Lower leg skin (tissue), 4 donors: ENCODE data around the gene PRKCH. TPM values are rescaled to one million over a fixed set of nuclear protein-coding genes. Genes with fewer than 3 reads are reported as not detected.

Experiments used
- DNase-seq, 2 donors: peaks; one replicate each; pipeline ENCODE4 v3.0.0-alpha.2; 2019; ENCODE audit warnings: low spot score in 2 of 2
- H3K4me3 ChIP-seq: fragments of 200-600 bp; sonication (generic); 2 replicates; pipeline ENCODE4 v1.5.1; 2017; ENCODE audit warnings: mild to moderate bottlenecking, low read depth; ENCODE audit not compliant: poor library complexity, severe bottlenecking
- POLR2A ChIP-seq, 2 donors: fragments of 450-650 bp; IDR thresholded peaks; one replicate each; pipeline ENCODE4 v1.6.1; 2016 to 2017; ENCODE audit warnings: antibody characterized with exemption in 2 of 2, mild to moderate bottlenecking in 1 of 2, moderate library complexity in 1 of 2
- WGBS, 2 donors: methylation state at CpG; one replicate each; pipeline ENCODE4 v1.1.5; 2018; 5-methylcytosine and 5-hydroxymethylcytosine counted together
- intact Hi-C: fragments of 100-400 bp; cut with DNase I; formaldehyde crosslinking; loops from one replicate; pipeline ENCODE4 v1.15.0; 2023; ENCODE audit warnings: low total_unique reads
- total RNA-seq, 4 donors: library from RNA; depleted of rRNA; stranded (reverse); fragments of >200 nt; gene quantifications; one replicate each; pipeline ENCODE4 v1.1.0, GENCODE V29; 2016
- TF ChIP-seq, protein P1 (sequence below), 3 donors: fragments of 450-650 bp; IDR thresholded peaks; one replicate each; pipeline ENCODE4 v1.5.1; 2016; ENCODE audit warnings: antibody characterized with exemption in 3 of 3, mild to moderate bottlenecking in 3 of 3, moderate library complexity in 2 of 3

Gene PRKCH
- total RNA-seq, 4 donors from 2014 or later: 57.3 to 103 (median 66.7) TPM

DNA sequence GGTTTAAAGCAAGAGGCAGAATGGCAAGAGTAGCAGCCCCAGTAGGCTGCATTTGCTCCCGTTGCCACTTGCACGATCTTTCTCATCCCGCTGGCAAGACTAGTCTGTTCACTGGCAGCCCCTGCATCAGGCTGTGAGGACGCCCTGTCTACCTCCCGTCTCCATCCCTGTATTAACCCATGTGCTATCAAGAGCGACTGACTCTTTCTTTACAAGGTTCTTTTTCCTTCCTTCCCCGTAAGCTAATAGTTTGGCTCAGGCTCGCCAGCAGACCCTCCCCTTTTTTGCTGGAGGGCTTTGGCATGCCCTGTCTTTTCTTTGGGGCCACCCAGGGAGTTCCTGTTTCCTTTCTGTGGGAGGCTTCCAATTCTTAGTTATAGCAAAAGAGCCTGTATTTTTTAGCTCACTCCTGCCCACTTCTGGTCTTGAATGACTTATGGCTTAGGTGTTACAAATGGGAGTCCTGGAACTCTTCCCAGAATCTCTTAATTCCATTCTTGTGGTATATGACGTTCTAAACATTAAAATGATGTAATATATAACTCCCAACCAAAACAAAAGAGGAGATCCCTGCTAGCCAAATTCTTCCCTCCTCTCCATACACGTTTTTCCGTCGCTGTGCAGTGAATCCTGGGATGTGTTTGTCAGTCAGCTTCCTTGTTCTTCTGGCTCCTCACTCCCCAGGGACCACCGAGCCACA, 149.0 kb downstream of the PRKCH start:
- intact Hi-C loops: loop anchor here (10.0 kb wide), 1 partner anchor 254 kb away; no protein-coding TSS in a partner anchor
- no peak overlapping the region for H3K4me3 ChIP-seq

DNA sequence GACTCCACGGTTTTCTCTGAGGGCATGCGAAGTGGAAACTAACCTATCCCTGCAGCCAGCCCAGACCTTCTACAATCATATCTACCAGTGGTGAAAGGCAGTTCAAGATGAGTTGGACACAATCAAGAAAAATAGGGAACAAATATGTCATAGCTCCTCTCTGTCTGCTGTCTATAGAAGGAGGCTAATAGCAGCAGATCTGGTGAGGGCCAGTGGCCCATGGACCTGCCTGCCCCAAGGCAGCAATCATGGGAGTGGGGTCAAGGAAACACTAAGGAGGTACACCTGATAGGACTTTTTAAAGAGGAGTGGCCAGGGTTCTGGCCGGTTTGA, 149.5 kb downstream of the PRKCH start:
- WGBS, 2 donors: 58 to 67% methylated on average over 3 of the region's 3 CpGs
- intact Hi-C loops: loop anchor here (10.0 kb wide), 1 partner anchor 254 kb away; no protein-coding TSS in a partner anchor
- no peak overlapping the region for H3K4me3 ChIP-seq
- DNase-seq: no peak
- no peak for TF ChIP-seq POLR2A (IDR thresholded peaks at IDR 0.05)
- TF ChIP-seq, protein P1, sequence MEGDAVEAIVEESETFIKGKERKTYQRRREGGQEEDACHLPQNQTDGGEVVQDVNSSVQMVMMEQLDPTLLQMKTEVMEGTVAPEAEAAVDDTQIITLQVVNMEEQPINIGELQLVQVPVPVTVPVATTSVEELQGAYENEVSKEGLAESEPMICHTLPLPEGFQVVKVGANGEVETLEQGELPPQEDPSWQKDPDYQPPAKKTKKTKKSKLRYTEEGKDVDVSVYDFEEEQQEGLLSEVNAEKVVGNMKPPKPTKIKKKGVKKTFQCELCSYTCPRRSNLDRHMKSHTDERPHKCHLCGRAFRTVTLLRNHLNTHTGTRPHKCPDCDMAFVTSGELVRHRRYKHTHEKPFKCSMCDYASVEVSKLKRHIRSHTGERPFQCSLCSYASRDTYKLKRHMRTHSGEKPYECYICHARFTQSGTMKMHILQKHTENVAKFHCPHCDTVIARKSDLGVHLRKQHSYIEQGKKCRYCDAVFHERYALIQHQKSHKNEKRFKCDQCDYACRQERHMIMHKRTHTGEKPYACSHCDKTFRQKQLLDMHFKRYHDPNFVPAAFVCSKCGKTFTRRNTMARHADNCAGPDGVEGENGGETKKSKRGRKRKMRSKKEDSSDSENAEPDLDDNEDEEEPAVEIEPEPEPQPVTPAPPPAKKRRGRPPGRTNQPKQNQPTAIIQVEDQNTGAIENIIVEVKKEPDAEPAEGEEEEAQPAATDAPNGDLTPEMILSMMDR (IDR thresholded peaks at IDR 0.05): no peak

More for the DNA sequence above, 149.0 kb downstream of the PRKCH start:
- DNase-seq: no peak
- TF ChIP-seq, protein P1 (IDR thresholded peaks at IDR 0.05): no peak
- no peak for TF ChIP-seq POLR2A (IDR thresholded peaks at IDR 0.05)
- 15 to 27% methylated on average over 12 to 13 of the region's 13 CpGs for WGBS, 2 donors

DNA sequence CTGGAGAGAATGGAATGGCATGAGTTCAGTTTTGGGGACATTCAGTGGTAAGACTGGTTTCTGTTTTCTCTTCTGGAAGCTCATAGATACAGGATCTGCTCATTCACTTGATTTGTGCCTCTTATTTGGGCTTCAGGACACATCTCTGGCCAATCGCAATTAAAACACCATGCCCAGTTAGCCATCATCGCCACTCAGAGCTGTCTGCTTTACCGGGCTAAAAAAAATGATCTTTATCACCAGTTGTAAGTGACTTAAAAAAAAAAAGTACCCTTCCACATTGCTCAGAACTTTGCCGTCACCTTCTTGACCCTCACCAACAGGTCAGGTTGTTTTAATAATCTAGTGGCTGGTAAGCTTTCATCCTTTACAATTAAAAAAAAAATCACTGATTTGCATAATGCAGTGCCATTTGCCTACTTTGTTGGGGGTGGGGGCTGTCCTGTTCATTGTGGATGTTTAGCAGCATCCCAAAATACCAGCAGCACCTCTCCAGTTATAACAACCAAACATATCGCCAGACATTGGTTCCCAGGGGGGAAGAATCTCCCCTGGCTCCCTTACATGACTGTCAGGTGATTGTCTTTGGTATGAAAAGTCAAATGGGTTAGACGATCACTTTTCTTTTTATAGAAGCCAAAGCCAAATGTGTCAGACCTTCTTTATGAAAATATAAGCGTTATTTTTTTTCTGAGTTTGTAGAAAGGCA, 150.1 kb downstream of the PRKCH start:
- no peak overlapping the region for H3K4me3 ChIP-seq
- WGBS, 2 donors: 63 to 75% methylated on average over 7 of the region's 7 CpGs
- no peak for DNase-seq
- intact Hi-C loops: loop anchor here (10.0 kb wide), 1 partner anchor 253 kb away; no protein-coding TSS in a partner anchor
- TF ChIP-seq POLR2A (IDR thresholded peaks at IDR 0.05): no peak
- TF ChIP-seq, protein P1 (IDR thresholded peaks at IDR 0.05): no peak

DNA sequence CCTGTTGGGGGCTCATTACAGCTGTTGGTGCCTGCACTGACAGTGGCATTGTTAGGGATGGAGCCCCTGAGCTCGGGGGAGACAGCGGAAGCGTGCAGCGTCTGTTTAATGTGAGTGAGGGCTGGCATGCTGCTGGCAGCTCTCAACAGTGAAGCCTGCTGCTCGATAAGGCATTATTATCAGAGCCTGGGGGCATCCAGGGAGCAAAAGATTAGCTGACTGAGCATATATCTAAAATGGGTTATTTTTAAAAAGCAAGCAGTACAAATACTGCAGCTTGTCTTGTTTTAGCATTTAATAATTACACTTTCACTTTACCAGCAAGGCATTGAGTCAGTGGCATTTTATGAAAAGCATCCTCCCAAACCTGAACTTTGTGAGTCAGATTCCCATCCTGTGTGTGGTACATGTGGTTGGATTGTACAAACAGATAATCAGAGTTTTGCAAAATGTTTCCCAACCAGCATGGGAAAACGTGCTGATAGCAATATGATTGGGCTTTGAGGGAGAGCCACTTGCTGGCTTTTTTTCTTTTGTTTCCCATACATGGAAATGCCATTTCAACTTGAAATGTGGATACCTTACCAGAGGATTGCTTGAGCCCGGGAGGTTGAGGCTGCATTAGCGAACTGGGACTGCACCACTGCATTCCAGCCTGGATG, 150.8 kb downstream of the PRKCH start:
- intact Hi-C loops: loop anchor here (10.0 kb wide), 1 partner anchor 253 kb away; no protein-coding TSS in a partner anchor
- TF ChIP-seq, protein P1 (IDR thresholded peaks at IDR 0.05): no peak
- TF ChIP-seq POLR2A (IDR thresholded peaks at IDR 0.05): no peak
- WGBS, 2 donors: 46 to 57% methylated on average over 8 of the region's 8 CpGs
- no peak overlapping the region for H3K4me3 ChIP-seq
- no peak for DNase-seq

GRCh38 chr14:61472801-61473376, 151.5 kb downstream of the PRKCH start:
- no peak for TF ChIP-seq POLR2A (IDR thresholded peaks at IDR 0.05)
- TF ChIP-seq, protein P1 (IDR thresholded peaks at IDR 0.05): no peak
- H3K4me3 ChIP-seq: no peak overlapping the region

More at GRCh38 chr14:61472801-61473376, 151.5 kb downstream of the PRKCH start:
- intact Hi-C loops: loop anchor here (10.0 kb wide), 1 partner anchor 252 kb away; no protein-coding TSS in a partner anchor
- 75 to 77% methylated on average over 3 of the region's 3 CpGs for WGBS, 2 donors
- DNase-seq: no peak
